Stimulated activated CD8-positive, alpha-beta memory T cell treated with anti-CD3 and anti-CD28 coated beads, Interleukin-15, amount 100 ng/mL, for 24 hours (primary cell): ENCODE results near the gene SMIM13.

Source experiments
- DNase-seq: peaks from one replicate; pipeline ENCODE4 v3.0.0-alpha.2; 2020; ENCODE audit warnings: low read depth

The SMIM13 gene

DNA sequence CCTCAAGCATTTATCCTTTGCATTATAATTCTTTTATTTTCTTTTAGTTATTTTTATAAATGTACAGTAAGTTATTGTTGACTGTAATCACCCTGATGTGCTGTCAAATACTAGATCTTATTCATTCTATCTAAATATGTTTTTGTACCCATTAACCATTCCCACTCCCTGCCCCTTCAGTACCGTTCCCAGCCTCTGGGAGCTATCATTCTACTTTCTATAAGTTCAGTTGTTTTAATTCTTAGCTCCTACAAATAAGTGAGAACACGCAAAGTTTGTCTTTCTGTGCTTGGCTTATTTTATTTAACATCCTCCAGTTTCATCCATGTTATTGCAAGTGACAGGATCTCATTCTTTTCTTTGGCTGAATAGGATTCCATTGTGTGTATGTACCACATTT lies 30.3 kb downstream of the SMIM13 start:
- no peak for DNase-seq

DNA sequence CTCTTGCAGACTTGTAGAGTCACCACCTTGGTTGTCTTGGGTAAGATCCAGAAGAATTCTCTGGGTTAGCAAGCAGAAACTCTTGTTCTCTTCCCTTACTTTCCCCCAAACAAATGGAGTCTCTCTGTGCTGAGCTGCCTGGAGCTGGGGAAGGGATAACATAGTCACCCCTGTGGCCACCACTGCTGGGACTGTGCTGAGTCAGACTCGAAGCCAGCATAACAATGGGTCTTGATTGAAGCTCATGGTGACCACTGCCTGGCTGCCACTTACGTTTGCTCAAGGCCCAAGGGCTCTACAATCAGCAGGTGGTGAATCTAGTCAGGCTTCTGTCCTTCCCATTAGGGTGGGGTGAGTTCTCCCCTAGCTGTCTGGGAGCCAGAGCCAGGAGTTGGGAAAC lies 33.2 kb downstream of the SMIM13 start:
- no peak for DNase-seq

DNA sequence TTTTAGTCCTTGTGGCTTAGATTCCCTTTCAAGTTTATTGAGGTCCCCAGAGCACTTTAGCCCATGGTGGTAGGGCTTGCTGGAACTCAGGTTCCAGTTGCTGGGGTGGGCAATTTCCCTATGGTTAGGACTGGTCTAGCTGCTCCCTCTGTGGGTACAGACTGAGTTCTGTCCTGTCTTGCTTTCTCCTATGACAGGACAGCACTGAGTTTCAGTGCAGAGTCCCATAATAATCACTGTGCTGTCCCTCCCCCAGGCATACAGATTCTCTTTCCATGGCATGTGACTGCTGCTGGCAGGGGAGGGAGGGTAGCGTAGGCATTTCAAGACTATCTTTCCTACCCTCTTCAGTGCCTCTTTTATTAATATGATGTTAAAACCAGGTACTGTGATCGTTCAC lies 35.0 kb downstream of the SMIM13 start:
- DNase-seq = no peak

DNA sequence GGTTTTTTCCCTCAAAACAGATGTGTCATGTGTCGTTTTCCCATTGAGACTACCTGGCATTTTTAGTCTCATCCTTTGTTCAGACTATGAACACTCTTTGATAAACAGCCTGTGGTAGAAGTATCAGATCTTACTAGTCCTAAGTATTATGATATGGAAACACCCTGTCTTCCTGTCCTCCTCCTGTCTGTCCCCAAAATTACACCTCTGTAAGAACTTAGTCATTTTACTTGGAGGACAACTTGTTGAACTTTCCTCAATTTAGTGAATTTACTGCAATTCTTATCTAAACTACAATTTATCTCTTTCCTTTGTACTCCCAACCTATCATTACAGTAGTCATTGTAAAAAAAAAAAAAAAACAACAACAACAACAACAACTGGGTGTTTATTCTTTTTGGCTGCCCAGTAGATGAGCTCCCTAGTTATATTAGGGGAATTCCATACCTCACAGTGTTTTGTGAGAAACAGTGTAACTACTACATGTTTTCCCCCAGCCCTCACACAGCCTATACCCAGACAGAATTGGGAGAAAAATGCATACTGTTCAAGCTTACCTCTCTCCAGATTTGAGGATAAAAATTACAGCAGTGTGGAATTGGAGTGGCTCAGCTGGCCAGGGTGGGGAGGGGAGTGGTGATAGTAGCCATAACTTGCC lies 36.4 kb downstream of the SMIM13 start:
- no peak for DNase-seq

DNA sequence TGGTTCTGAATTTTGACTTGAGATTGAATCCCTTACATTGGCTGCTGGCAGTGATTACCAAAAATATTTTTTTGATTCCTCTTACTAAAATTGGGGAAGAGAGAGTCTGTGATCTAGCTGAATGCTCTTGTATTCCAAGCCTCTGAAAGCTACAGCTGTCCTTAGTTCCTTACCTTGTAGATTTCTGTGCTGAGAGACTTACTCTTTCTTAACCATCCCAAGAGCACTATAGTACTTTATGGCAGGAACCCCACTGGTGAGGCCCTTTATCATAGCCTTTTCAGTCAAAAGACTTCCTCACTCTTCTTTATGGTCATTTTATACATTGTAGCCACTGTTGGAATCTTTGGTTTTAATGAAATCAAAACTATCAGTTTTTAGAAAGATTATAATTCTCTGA lies 37.0 kb downstream of the SMIM13 start:
- no peak for DNase-seq

DNA sequence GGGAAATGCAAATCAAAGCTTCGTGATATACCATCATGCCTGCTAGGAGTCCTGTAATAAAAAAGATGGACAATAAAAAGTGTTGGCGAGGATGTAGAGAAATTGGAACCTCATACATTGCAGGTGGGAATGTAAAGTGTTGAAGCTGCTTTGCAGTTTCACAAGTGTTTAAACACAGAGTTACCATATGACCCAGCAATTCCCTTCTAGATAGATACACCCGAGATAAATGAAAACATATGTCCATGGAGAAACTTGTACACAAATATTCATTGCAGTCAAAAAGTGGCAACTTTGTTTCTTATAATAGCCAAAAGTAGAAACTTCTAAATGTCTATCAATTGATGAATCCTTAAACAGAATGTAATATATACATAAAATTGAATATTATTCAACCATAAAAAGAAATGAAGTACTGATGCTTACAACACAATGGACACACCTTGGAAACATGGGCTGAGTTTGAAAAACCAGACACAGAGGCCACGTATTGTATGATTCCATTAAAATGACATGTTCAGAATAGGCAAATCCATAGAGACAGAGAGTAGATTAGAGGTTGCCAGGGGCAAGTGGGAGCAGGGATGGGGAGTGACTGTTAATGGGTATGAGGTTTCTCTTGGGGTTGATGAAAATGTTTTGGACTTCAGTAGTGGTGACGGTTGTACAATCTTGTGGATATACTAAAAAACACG lies 38.7 kb downstream of the SMIM13 start:
- no peak for DNase-seq

DNA sequence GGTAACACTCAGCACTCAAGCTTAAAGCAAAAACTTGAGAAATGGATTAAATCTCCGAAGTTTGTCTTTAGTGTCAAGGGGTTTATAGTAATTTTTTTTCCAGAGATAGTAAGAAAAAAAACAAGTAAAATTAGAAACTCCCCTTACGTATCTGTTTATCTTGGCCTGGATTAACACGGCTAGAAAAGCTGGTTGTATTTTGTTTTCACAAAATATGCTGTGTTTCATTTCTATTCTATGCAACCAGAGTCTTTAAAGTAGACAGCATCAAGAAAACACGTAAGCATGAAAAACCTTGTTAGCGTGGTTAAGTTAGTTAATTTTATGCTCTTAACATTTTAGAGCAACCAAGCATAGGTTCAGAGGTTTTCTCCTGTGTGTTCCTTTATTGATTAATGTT lies 39.6 kb downstream of the SMIM13 start:
- DNase-seq = no peak

DNA sequence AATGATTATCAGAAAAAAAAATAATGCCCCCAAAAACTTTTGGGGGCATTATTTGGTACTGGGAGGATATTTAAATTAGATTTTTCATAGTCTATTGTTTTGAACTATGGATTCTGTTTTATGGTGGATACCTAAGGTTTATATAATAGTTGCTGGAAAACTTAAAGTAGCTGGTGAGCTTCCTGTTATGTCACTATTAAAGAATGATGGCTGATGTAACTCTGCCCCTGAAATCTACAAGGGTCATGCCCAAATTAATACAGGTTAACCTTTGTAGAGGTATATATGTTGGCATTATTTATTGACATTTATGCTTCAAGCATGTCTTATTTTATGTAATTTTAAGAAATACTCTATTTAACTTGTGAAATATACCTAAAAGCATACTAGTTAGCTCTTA lies 43.2 kb downstream of the SMIM13 start:
- no peak for DNase-seq

DNA sequence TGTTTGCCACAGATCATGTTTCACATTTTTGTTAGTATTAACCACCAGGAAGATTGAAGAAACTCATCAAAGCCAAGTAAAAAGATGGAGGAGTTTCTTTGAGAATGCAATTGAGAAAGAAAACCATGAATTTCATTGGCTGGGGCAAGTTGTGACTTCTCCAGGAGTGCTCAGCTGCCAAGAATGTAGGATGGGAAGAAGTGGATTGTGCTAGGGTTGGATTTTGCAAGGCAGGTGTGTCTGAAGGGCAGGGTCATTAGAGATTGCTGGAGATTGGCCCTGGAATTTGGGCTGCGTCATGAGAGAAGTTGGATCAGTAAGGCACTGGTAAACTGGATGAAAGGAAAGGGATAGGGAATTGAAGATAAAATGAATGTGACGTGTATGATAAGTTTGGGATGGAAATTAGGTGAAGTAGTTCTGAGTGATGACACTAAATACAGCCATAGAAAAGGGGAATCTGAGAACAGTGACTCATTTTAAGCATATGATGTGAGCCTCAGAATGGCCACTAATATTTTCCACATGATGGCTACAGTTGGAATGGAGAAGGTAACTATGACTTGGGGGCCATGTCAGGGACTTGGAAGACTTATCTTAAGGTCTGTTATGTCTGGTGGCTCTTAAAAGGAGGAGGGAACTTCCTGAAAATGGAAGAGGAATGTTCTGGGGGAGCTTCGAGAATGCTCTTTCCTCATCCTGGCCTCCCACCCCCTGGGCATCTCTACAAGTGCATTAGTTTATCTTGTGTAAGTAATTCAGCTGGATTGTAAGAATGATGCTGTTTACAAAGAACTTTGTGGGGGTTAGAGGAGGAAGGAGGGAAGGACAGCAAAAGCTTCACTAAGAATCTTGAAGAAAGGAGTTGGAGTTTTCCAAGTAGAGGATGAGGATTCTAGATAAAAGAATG lies 45.7 kb downstream of the SMIM13 start:
- no peak for DNase-seq

DNA sequence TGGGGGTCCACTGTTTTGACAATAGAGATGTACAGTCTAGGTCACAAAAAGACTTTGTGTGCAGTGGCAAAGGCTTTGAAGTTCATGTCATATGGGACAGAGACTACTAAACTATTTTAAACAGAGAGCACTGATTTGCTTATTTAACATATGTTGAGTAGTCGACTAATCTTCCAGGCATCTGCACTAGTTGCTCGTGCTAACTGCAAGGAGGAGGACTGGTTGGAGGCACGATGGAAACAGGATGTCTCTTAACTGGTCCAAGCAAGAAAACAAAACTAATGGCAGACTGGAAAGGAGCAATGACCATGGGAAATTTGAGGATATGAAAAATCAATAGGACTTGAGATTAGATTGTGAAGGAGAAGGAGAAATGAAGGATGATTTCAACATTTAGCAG lies 46.4 kb downstream of the SMIM13 start:
- no peak for DNase-seq

DNA sequence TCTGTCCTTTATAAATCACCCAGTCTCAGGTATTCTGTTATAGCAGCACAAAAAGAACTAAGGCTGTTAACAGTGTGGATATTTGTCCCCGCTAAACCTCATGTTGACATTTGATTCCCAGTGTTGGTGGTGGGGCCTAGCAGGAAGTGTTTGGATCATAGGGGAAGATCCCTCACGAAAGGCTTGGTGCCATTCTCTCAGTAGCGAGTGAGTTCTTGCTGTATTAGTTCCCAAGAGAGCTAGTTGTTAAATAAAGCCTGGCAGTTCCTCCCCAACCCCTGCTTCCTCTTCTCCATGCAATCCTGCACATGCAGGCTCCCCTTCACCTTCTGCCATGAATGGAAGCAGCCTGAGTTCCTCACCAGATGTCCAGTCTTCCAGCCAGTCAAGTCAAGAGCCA lies 47.7 kb downstream of the SMIM13 start:
- DNase-seq = no peak

DNA sequence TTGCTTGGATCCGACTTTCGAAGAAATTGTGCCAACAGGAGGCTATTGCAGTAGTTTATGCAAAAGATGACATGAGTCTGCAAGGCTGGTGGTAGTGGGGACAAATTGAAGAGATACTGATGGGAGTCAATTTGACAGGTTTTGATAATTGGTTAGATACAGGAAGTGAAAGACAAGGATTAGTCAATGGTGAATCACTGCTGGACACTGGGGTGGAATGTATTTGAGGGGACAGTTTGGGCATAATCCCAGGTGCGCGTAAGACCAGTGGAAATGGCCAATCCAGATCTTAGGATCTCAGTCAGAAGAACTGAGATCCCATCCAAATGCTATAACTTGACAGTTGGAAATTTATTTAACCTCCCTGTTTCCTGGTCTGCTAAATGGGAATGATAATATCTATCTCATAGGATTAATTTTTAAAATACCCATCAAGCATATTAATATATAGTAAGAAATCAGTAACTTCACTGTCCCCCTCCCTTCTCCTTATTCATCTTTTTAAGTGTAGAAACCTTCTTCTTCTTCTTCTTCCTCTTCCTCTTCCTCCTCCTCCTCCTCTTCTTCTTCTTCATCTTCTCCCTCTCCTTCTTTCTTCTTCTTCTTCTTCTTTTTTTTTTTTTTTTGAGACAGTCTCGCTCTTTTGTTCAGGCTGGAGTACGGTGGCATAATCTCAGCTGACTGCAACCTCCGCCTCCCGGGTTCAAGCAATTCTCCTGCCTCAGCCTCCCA lies 48.8 kb downstream of the SMIM13 start:
- no peak for DNase-seq

DNA sequence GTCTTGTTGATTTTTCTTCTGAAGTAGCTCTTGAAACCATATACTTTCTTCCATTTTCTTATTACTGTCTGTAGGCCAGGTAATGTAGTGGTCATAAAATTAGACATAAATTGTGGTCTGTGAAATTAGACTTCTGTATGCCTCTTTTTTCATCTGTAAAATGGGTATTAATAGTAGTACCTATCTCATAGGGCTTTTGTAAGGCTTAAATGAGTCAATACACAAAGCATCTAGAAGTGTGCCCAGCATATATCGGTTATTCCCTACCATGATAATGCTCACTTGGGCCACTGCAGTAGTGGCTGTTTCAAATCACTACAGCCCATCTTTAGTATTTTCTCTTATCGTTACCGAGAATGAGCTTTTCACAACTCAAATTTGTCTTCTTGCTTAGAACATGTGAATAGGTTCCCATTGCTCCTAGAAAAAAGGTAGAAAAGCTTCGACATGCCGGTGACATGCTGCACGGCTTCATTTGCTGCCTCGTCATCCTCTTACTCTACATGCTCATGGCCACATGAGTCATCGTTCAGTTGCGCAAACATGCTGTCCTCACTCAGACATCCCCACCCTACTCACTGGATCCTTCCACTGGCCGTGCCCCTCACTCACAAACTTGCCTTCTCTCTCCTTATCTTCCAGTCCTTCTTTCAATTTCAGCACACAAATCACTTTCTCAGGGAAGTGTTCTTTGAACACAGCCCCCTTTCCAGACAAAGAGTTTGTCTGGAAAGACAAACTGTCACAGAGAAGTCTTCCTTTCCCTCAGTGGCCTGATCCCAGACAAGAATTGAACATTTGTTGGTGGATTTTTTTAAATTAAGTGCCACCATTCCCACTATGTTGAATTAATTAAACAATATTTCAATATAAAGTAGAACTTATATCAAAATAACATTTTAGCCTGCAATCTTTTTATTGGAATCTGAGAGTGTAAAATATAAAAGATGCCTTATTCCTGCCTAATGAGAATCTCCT lies 50.0 kb downstream of the SMIM13 start:
- DNase-seq = no peak

DNA sequence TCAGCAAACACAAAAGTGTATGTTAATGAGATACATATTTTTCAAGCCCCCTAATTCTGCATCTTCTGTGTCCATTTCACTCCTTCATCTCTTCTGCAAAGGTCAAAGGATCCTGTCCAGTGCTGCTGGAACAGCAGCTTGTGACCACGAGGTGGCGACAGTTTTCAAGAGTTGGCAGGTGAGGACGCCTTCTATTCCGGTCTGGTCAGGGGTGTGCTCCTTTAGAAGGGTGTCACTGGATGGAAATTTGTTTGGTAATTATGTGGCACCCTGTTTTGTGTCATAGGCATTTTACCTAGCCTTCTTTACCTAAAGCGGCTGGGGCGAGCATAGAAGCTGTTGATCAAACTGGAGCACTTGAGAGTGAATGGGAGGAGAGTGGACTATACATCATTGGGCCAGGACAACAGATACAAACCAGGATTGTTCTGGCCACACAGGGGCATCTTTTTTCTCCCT lies 50.8 kb downstream of the SMIM13 start:
- peak; percentile 38 for DNase-seq

DNA sequence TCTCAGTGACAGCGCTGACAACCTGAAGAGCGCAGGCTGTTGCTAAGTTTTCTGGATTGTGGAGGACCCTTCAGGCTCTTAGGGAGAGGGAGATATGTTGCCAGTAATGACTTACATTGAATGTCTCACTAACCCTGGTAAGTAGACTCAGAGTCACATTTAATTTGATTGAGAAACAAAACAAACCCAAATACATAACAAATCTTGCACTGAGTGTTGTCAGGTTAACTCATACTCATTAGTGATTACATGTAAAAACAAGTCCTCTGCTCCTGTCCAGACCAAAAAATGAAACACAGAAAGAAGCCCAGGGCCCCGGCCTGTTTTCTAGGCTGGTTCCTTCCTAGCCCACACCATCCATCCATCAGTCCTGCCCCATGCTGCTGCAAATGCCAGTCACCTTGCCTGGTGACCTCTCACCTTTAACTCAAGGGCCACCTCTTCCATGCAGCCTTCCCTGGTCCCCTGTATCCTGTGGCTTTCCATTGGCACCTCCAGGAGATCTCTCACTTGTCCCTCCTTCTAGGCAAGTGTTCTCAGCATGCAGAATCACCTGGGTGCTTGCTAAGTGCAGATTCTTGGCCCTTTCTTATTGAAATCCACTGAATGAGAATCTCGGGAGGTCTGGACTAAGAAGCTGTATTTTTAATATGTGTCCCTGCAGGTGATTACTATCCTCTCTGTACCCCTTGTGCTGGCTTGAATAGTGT lies 52.6 kb downstream of the SMIM13 start:
- DNase-seq = no peak

DNA sequence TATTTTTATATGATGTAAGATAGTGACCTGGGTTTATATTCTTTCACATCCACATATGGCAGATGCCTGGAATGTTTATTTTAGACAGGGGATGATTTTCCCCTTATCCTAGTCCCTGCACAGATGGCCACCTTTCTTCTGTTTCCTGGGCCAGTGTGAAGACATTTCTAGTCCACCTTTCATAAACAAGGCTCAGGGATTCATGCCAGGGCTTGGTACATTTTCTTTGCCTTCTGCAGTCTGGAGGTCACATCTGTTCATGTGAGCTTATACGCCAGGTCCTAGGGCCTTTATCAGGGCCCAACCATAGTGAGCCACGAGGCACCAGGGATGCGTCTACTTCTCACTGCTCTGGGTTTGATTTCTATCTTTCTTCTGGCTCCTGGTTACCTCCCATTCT lies 55.9 kb downstream of the SMIM13 start:
- DNase-seq = no peak

DNA sequence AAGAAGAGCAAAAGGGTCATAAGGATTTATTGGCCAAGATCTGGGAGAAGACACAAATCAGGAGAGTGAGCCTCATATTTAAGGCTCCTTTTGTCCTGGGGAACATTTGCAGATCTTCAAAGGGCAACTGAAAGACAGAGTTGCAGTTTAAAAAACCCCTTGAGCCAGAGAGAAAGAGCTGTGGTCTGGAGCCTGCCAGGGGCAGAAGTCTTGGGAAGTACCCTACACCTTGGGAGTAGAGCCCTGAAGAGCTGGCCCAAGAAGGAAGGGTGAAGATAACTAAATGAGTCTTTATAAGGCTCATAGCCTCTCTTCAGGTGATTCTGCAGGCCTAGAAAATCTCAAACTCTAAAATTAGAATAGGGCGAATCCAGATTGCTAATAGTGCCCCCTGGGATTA lies 57.9 kb downstream of the SMIM13 start:
- no peak for DNase-seq

DNA sequence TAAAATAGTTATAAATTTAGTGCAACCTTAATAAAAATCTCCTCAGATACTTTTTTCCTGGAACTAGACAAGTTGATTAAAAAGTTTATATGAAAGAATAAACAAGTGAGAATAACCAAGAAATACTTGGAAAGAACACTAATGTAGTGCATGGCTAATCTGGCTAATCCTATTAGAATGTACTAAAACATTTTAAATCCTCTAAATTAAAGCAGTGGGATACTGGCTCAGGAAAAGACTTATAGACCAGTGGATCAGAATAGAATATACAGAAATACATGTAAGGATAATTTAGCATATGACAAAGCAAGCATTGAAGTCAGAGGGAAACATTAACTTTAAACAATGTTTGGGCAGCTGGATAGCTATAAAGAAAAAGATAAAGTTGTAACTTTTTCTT lies 58.9 kb downstream of the SMIM13 start:
- DNase-seq = no peak

DNA sequence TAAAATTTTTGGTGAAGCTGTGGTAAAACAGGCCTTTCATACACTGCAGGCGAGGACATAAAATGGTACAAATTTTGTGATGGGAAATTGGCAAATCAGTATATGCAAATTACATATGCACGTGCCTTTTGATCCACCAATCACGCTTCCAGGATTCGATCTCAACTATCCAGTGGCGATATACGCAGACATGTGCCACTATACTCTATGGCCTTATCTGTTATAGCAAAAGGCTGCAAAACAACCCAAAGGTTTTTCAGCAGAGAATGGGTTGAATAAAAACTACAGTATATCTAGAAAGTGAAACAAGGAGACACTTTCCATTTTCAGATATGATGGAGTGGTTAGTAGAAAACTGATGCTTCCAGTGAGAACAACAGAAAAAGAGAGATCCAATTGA lies 59.8 kb downstream of the SMIM13 start:
- no peak for DNase-seq

DNA sequence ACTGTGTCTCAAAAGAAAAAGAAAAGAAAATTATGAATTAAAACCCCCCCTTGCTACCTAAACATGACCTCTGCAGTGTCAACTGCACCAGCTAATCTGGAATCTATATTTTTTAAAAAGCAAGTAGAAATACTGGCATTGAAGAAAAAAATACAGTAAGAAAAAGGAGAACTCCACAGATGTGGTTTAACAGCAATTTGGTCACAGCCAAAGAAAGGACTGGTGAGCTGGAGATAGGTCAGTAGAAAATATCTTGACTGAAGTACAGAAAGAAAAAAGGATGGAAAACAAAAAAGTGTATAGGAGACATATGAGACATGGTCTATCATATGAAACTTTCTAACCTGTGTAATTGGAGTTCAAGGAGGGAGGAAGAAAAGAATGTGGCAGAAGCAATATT lies 62.0 kb downstream of the SMIM13 start:
- no peak for DNase-seq
